ENCODE data around the gene CTNNA2.

CTNNA2 gene

GRCh38 chr2:80247339-80247738 is 734.5 kb downstream of the CTNNA2 start:
- no peak for DNase-seq

- no peak for DNase-seq
Measured at GRCh38 chr2:80248146-80248545, 735.3 kb downstream of the CTNNA2 start.

- DNase-seq: no peak
Measured at GRCh38 chr2:80252294-80252986, 739.6 kb downstream of the CTNNA2 start.

- peak; percentile 52 for DNase-seq
Measured at GRCh38 chr2:80255918-80256781, 743.3 kb downstream of the CTNNA2 start.

GRCh38 chr2:80256782-80257167 is 743.9 kb downstream of the CTNNA2 start:
- no peak for DNase-seq

GRCh38 chr2:80257450-80257849 is 744.6 kb downstream of the CTNNA2 start:
- DNase-seq: no peak

- DNase-seq: no peak
Measured at GRCh38 chr2:80258341-80258740, 745.5 kb downstream of the CTNNA2 start.

- no peak for DNase-seq
Measured at GRCh38 chr2:80258793-80259192, 745.9 kb downstream of the CTNNA2 start.

- no peak for DNase-seq
Measured at GRCh38 chr2:80259292-80259691, 746.4 kb downstream of the CTNNA2 start.

GRCh38 chr2:80266231-80266630 is 753.4 kb downstream of the CTNNA2 start:
- DNase-seq: no peak

- no peak for DNase-seq
Measured at GRCh38 chr2:80269806-80270205, 757.0 kb downstream of the CTNNA2 start.

- no peak for DNase-seq
Measured at GRCh38 chr2:80280598-80280997, 767.7 kb downstream of the CTNNA2 start.

- DNase-seq: no peak
Measured at GRCh38 chr2:80281049-80281448, 768.2 kb downstream of the CTNNA2 start.

- DNase-seq: no peak
Measured at GRCh38 chr2:80288576-80288975, 775.7 kb downstream of the CTNNA2 start.

- no peak for DNase-seq
Measured at GRCh38 chr2:80291656-80292055, 778.8 kb downstream of the CTNNA2 start.

GRCh38 chr2:80292474-80292873 is 779.6 kb downstream of the CTNNA2 start:
- peak; percentile 47 for DNase-seq

- no peak for DNase-seq
Measured at GRCh38 chr2:80293039-80293438, 780.2 kb downstream of the CTNNA2 start.

- DNase-seq: no peak
Measured at GRCh38 chr2:80298954-80299353, 786.1 kb downstream of the CTNNA2 start.

GRCh38 chr2:80299661-80300060 is 786.8 kb downstream of the CTNNA2 start:
- no peak for DNase-seq

- no peak for DNase-seq
Measured at GRCh38 chr2:80300346-80300745, 787.5 kb downstream of the CTNNA2 start.

- no peak for DNase-seq
Measured at GRCh38 chr2:80300954-80301353, 788.1 kb downstream of the CTNNA2 start.

- no peak for DNase-seq
Measured at GRCh38 chr2:80302001-80302313, 789.1 kb downstream of the CTNNA2 start.

- DNase-seq: no peak
Measured at GRCh38 chr2:80302314-80303005, 789.6 kb downstream of the CTNNA2 start.

All from DMS153 (cell line).